Measurements from ENCODE around the gene IFNL2.

GRCh38 chr19:39317476-39317875 lies 49.3 kb downstream of the IFNL2 start:
- no peak for TF ChIP-seq CTCF (conservative IDR thresholded peaks at IDR 0.05; ENCODE audit: low read depth, low read length)
- no peak for TF ChIP-seq EZH2 (IDR thresholded peaks at IDR 0.05; ENCODE audit: low read length, unreplicated experiment)
- no peak for TF ChIP-seq EZH2phosphoT487 (IDR thresholded peaks at IDR 0.05; ENCODE audit: borderline replicate concordance, low read length)
